GM12892 (cell line): ENCODE measurements around the gene C2CD4D.

Source experiments
- POLR2A ChIP-seq: IDR thresholded peaks from 2 replicates; pipeline ENCODE4 v1.6.1; 2011; ENCODE audit warnings: low read depth, low read length, control low read depth
- POLR2AphosphoS5 ChIP-seq: IDR thresholded peaks from 2 replicates; pipeline ENCODE4 v1.6.1; 2011; ENCODE audit warnings: low read depth, low read length, control low read depth
- TAF1 ChIP-seq: IDR thresholded peaks from 2 replicates; pipeline ENCODE4 v1.6.1; 2011; ENCODE audit warnings: low read depth, mild to moderate bottlenecking, control low read depth, low read length, borderline replicate concordance

DNA sequence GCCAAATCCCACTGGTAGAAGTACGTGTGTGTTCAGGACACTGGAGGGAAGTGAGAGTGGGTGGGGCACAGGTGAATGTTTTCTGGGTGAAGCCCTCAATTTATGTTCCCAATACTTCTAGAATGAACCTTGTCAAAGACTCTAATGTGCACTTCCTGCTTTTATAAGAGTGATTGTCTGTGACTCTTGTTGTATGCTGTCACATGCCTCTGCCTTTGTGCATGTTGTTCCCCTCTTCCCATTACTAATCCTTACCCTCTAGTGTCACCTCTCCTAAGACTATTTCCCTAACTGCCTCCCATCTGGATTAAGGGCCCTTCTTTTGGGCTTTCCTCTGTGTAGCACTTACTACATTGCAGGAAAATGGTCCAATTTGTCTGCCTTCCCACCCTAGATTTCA is 31.9 kb downstream of the C2CD4D start:
- TF ChIP-seq TAF1 (no peak), POLR2A (no peak), POLR2AphosphoS5 (no peak)
